Lower leg skin (tissue), 4 donors: ENCODE data around the gene ZFHX3. TPM values are rescaled to one million over a fixed set of nuclear protein-coding genes. Genes with fewer than 3 reads are reported as not detected.

ENCODE experiments used
- DNase-seq, 2 donors: peaks; one replicate each; pipeline ENCODE4 v3.0.0-alpha.2; 2019; ENCODE audit warnings: low spot score in 2 of 2
- H3K4me3 ChIP-seq: fragments of 200-600 bp; sonication (generic); 2 replicates; pipeline ENCODE4 v1.5.1; 2017; ENCODE audit warnings: mild to moderate bottlenecking, low read depth; ENCODE audit not compliant: poor library complexity, severe bottlenecking
- POLR2A ChIP-seq, 2 donors: fragments of 450-650 bp; IDR thresholded peaks; one replicate each; pipeline ENCODE4 v1.6.1; 2016 to 2017; ENCODE audit warnings: antibody characterized with exemption in 2 of 2, mild to moderate bottlenecking in 1 of 2, moderate library complexity in 1 of 2
- WGBS, 2 donors: methylation state at CpG; one replicate each; pipeline ENCODE4 v1.1.5; 2018; 5-methylcytosine and 5-hydroxymethylcytosine counted together
- intact Hi-C: fragments of 100-400 bp; cut with DNase I; formaldehyde crosslinking; loops from one replicate; pipeline ENCODE4 v1.15.0; 2023; ENCODE audit warnings: low total_unique reads
- total RNA-seq, 4 donors: library from RNA; depleted of rRNA; stranded (reverse); fragments of >200 nt; gene quantifications; one replicate each; pipeline ENCODE4 v1.1.0, GENCODE V29; 2016
- TF ChIP-seq, protein P1 (sequence below), 3 donors: fragments of 450-650 bp; IDR thresholded peaks; one replicate each; pipeline ENCODE4 v1.5.1; 2016; ENCODE audit warnings: antibody characterized with exemption in 3 of 3, mild to moderate bottlenecking in 3 of 3, moderate library complexity in 2 of 3

Gene ZFHX3
- total RNA-seq, 4 donors from 2014 or later: 3.4 to 14.9 (median 10.0) TPM

DNA sequence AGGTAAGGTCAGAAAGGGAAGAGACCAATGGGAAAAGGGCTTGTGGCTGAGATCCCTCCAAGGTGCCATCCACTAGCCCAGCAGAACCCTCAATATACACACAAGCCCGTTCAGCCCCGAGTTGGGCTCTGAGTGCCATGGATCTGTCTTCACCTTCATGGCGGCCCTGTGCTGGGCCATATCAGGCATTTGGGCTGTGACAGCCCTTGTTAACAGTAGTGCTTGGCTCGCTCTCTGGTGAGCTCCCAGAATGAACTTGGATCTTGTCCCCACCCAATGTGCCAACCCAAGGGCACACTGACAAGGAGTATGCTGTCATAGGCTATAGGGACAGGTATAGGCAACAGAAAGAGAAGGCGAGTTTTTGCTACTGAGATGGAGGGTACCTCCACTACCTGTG lies 182.7 kb downstream of the ZFHX3 start:
- TF ChIP-seq, protein P1, sequence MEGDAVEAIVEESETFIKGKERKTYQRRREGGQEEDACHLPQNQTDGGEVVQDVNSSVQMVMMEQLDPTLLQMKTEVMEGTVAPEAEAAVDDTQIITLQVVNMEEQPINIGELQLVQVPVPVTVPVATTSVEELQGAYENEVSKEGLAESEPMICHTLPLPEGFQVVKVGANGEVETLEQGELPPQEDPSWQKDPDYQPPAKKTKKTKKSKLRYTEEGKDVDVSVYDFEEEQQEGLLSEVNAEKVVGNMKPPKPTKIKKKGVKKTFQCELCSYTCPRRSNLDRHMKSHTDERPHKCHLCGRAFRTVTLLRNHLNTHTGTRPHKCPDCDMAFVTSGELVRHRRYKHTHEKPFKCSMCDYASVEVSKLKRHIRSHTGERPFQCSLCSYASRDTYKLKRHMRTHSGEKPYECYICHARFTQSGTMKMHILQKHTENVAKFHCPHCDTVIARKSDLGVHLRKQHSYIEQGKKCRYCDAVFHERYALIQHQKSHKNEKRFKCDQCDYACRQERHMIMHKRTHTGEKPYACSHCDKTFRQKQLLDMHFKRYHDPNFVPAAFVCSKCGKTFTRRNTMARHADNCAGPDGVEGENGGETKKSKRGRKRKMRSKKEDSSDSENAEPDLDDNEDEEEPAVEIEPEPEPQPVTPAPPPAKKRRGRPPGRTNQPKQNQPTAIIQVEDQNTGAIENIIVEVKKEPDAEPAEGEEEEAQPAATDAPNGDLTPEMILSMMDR (IDR thresholded peaks at IDR 0.05): no peak
- no peak for TF ChIP-seq POLR2A (IDR thresholded peaks at IDR 0.05)

DNA sequence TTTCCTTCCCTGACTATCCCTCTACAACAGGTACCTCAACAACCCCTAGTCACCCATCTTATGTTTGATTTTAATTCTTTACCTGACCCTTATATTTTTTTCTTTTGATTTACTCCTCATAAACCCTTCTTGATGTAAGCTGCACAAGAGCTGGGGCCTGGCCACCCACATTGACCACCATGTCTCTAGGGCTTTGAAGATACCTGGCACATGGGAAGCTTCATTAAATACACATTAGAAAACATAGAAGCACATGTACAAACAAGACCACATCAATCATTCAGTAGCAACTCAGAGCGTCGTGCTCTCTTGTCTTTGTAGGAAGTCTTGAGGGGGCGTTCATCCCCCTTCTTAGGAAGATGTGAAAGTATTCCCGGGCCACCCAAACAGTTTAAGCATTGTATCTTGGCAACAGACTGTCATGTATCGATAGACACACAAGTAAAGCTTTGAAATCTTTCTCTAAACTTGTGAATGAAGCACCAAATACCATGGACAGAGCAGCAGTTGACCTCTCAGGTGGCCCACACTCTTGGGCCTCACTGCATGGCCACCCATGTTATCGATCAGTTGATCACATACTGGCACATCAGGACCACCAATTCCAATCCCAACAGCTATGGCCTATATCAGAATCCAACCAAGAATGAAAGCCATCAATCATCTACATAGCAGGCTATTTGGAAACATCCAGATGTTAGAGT lies 183.6 kb downstream of the ZFHX3 start:
- 72 to 85% methylated on average over 6 of the region's 6 CpGs for WGBS, 2 donors
- TF ChIP-seq, protein P1 (IDR thresholded peaks at IDR 0.05): no peak
- TF ChIP-seq POLR2A (IDR thresholded peaks at IDR 0.05): no peak
- H3K4me3 ChIP-seq: no peak overlapping the region
- DNase-seq: peak in 1 of 2 donors; percentile 12
- intact Hi-C loops: no loop called here

More for the DNA sequence above, 182.7 kb downstream of the ZFHX3 start:
- peak in 1 of 2 donors; percentile 54 for DNase-seq
- no peak overlapping the region for H3K4me3 ChIP-seq
- intact Hi-C loops: no loop called here
- WGBS, 2 donors: 90 to 100% methylated on average over 5 of the region's 5 CpGs

DNA sequence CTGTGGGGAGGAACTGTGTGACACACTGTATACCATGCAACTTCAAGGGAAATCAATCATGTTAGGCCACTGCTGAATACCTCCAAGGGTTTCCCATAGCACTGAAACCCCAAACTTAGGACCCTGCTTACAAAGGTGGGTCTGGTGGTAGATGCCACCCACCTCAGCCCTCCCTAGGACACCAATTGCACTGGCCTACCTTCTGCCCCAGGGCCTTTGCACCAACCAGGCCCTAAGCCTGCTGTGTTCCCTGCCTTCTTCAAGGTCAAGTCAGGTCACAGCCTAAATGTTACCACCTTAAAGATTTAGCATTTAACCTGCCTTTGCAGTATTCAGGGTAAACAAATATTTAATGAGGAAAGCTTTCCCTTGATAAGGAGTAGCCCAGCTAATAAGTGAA lies 185.8 kb downstream of the ZFHX3 start:
- TF ChIP-seq POLR2A (IDR thresholded peaks at IDR 0.05): no peak
- TF ChIP-seq, protein P1 (IDR thresholded peaks at IDR 0.05): no peak
- DNase-seq: peak in 1 of 2 donors; percentile 26
- intact Hi-C loops: no loop called here
- no peak overlapping the region for H3K4me3 ChIP-seq

- TF ChIP-seq, protein P1 (IDR thresholded peaks at IDR 0.05): no peak
- no peak for TF ChIP-seq POLR2A (IDR thresholded peaks at IDR 0.05)
- peak in 1 of 2 donors; percentile 70 for DNase-seq
- no peak overlapping the region for H3K4me3 ChIP-seq
- 77 to 83% methylated on average over 14 of the region's 14 CpGs for WGBS, 2 donors
- intact Hi-C loops: no loop called here
Observed at GRCh38 chr16:72860726-72861562, 187.0 kb downstream of the ZFHX3 start.

GRCh38 chr16:72859581-72859980 lies 188.3 kb downstream of the ZFHX3 start:
- no peak overlapping the region for H3K4me3 ChIP-seq
- peak in 1 of 2 donors; percentile 26 for DNase-seq
- 92 to 94% methylated on average over 6 of the region's 6 CpGs for WGBS, 2 donors
- intact Hi-C loops: no loop called here
- no peak for TF ChIP-seq POLR2A (IDR thresholded peaks at IDR 0.05)
- TF ChIP-seq, protein P1 (IDR thresholded peaks at IDR 0.05): no peak
